Measurements from ENCODE around the gene ZNF580. TPM values are rescaled to one million over a fixed set of nuclear protein-coding genes. Genes with fewer than 3 reads are reported as not detected.

The ZNF580 gene
- total and polyA plus RNA-seq, 12 donors, result 16.5 to 29.9 (median 21.1) TPM

GRCh38 chr19:55678121-55678671 is 37.4 kb downstream of the ZNF580 start:
- ATAC-seq, result no peak
- peak in 1 of 2 donors; percentile 29 for DNase-seq
- Histone ChIP-seq H3K36me3 (peaks cover 0 to 70% (median 30%) of the 10 kb centered on the region in 9 donors), H3K27me3 (no peaks in the 10 kb centered on the region), H3K9me3 (no peaks in the 10 kb centered on the region), H3K27ac (peak overlapping the region in 6 of 10 donors; percentile 37 to 97 (median 46)), H3K4me3 (peak overlapping the region in 2 of 10 donors; percentile 72 to 87), H3K4me1 (peaks cover 13 to 77% (median 56%) of the 10 kb centered on the region in 9 donors)
- 82 to 87% methylated on average over 21 of the region's 21 CpGs for WGBS, 2 donors
- intact Hi-C loops (cut with DNase I), result no loop called here
- TF ChIP-seq, protein P1, sequence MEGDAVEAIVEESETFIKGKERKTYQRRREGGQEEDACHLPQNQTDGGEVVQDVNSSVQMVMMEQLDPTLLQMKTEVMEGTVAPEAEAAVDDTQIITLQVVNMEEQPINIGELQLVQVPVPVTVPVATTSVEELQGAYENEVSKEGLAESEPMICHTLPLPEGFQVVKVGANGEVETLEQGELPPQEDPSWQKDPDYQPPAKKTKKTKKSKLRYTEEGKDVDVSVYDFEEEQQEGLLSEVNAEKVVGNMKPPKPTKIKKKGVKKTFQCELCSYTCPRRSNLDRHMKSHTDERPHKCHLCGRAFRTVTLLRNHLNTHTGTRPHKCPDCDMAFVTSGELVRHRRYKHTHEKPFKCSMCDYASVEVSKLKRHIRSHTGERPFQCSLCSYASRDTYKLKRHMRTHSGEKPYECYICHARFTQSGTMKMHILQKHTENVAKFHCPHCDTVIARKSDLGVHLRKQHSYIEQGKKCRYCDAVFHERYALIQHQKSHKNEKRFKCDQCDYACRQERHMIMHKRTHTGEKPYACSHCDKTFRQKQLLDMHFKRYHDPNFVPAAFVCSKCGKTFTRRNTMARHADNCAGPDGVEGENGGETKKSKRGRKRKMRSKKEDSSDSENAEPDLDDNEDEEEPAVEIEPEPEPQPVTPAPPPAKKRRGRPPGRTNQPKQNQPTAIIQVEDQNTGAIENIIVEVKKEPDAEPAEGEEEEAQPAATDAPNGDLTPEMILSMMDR (IDR thresholded peaks at IDR 0.05), result no peak

DNA sequence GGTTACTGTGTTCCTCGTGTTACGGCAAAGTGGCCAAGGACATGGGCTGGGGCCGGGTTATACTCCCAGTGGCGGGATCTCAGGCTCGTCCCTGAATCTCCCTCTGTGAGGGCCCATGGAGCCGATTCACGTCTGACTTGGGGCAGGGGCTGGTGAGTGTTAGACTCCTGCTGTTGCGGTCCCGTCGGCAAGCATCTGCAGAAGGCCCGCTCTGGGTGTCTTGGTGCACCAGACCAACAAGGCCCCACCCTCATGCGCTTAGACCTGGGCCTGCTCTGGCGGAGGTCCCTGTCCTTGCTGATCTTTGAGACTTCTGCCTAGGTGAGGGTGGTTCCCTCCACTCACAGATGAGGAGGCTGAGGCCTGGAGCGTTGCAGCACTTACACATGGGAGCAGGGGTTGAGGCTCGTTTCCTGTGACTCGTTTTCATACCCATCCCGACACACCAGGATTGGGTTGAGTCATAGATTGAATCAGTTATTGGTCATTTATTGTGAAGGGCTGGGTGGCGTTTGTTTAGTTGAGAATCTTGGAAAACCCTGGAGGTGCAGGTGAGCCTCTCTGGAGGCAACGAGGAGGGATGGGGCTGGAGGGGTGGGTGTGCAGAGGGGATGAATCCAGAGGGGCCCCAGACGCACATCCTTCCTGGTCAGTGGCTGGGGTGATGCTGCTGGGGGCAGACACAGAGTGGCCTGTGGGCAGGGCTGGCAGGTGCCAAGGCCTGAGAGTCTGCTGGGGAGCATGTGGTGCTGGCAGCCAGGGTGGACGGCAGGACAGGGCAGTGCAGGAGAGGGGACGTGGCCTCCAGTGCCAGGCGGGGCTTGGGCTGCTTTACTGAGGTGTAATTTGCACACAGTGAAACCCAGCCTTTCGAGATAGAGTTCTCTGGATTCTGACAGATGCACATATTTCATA is 38.8 kb downstream of the ZNF580 start:
- Histone ChIP-seq H3K27ac (peak overlapping the region in 1 of 10 donors; percentile 96), H3K27me3 (no peaks in the 10 kb centered on the region), H3K4me1 (peaks cover 13 to 66% (median 55%) of the 10 kb centered on the region in 9 donors), H3K4me3 (no peak overlapping the region), H3K9me3 (no peaks in the 10 kb centered on the region), H3K36me3 (peaks cover 0 to 76% (median 34%) of the 10 kb centered on the region in 9 donors)
- WGBS, 2 donors, result 88% methylated on average over 24 of the region's 24 CpGs
- no peak for ATAC-seq
- intact Hi-C loops (cut with DNase I), result no loop called here
- no peak for DNase-seq
- TF ChIP-seq, protein P1 (IDR thresholded peaks at IDR 0.05), result no peak

DNA sequence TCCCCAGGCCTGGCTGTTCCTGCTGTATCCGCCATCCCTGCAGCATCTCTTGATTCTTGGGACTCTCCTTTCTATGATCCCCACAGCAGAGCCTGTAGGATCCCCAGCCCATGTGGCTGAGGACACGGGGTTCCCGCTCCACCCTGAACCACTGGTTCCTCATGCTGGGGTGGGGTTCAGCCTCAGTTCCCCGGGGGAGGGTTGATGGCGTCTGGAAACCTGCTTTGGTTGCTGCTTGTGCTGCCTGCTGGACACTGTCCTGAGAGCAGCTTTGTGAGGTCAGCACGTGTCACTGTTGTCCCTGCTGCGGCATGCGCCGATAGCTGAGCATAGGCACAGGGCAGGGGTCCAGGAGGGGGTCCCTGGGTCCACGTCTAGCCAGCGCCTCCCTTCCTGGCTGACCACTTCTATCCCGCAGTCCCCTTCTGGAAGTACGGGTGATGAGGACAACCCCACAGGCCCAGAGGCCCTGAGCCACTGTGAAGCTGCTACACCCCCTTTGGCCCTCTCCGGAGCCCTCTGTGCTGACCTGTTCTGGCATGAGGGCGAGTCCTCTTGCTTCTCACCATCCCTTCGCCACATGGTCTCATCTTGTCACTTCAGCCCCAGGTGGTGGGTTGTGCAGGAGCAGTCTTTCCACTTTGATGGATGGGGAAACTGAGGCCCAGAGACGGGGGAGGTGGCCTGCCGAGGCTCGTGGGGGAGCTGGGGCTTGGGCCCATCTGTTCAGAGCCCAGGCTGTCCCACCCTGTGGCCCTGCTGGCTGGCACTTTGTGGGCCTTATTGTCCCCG is 39.7 kb downstream of the ZNF580 start:
- Histone ChIP-seq H3K27ac (peak overlapping the region in 1 of 10 donors; percentile 3), H3K9me3 (no peaks in the 10 kb centered on the region), H3K4me1 (peaks cover 13 to 63% (median 51%) of the 10 kb centered on the region in 9 donors), H3K4me3 (no peak overlapping the region), H3K27me3 (no peaks in the 10 kb centered on the region), H3K36me3 (peaks cover 0 to 86% (median 40%) of the 10 kb centered on the region in 9 donors)
- DNase-seq (no peak), ATAC-seq (no peak)
- intact Hi-C loops (cut with DNase I), result no loop called here
- TF ChIP-seq, protein P1 (IDR thresholded peaks at IDR 0.05), result no peak
- WGBS, 2 donors, result 87 to 92% methylated on average over 20 of the region's 20 CpGs

Data from heart right ventricle (tissue), 16 donors.